Hepatocyte (in vitro differentiated cells): ENCODE measurements around the gene NOX4. TPM values are rescaled to one million over a fixed set of nuclear protein-coding genes. Genes with fewer than 3 reads are reported as not detected.

Experiments
- DNase-seq: peaks from one replicate; pipeline ENCODE4 v3.0.0-alpha.2; 2016; ENCODE audit warnings: low spot score
- H2AFZ ChIP-seq: fragments of 200-600 bp; sonication (generic); 2 replicates; pipeline ENCODE4 v1.6.0; 2016; ENCODE audit warnings: antibody characterized with exemption, mild to moderate bottlenecking
- H3K27ac ChIP-seq: fragments of 200-600 bp; sonication (generic); 2 replicates; pipeline ENCODE4 v1.5.1; 2016; ENCODE audit warnings: mild to moderate bottlenecking
- H3K27me3 ChIP-seq: fragments of 200-600 bp; sonication (generic); 2 replicates; pipeline ENCODE4 v1.6.1; 2016
- H3K36me3 ChIP-seq: fragments of 200-600 bp; sonication (generic); replicated peaks from 2 replicates; pipeline ENCODE4 v1.5.1; 2016; ENCODE audit warnings: low read depth; ENCODE audit not compliant: insufficient read depth
- H3K4me1 ChIP-seq: fragments of 200-600 bp; sonication (generic); 2 replicates; pipeline ENCODE4 v1.5.1; 2016; ENCODE audit warnings: mild to moderate bottlenecking, moderate library complexity; ENCODE audit not compliant: insufficient read depth
- H3K4me2 ChIP-seq: fragments of 200-600 bp; sonication (generic); 2 replicates; pipeline ENCODE4 v1.6.0; 2016
- H3K4me3 ChIP-seq: fragments of 200-600 bp; sonication (generic); 2 replicates; pipeline ENCODE4 v1.5.1; 2016; ENCODE audit warnings: mild to moderate bottlenecking
- H3K79me2 ChIP-seq: fragments of 200-600 bp; sonication (generic); 2 replicates; pipeline ENCODE4 v1.6.0; 2017; ENCODE audit warnings: mild to moderate bottlenecking
- H3K9me2 ChIP-seq: fragments of 200-600 bp; sonication (generic); replicated peaks from 2 replicates; pipeline ENCODE4 v1.6.0; 2017; ENCODE audit warnings: mild to moderate bottlenecking; ENCODE audit not compliant: insufficient read depth
- H3K9me3 ChIP-seq: fragments of 200-600 bp; sonication (generic); 2 replicates; pipeline ENCODE4 v1.5.1; 2016; ENCODE audit warnings: low read depth, mild to moderate bottlenecking
- H4K20me1 ChIP-seq: fragments of 200-600 bp; sonication (generic); 2 replicates; pipeline ENCODE4 v1.6.0; 2016; ENCODE audit warnings: mild to moderate bottlenecking; ENCODE audit not compliant: insufficient read depth, poor library complexity, severe bottlenecking
- CTCF ChIP-seq: fragments of 200-600 bp; sonication (generic); IDR thresholded peaks from 2 replicates; pipeline ENCODE4 v1.5.1; 2016; ENCODE audit warnings: antibody characterized with exemption, mild to moderate bottlenecking; ENCODE audit not compliant: poor library complexity
- EZH2 ChIP-seq: fragments of 200-600 bp; sonication (generic); IDR thresholded peaks from 2 replicates; pipeline ENCODE4 v1.6.1; 2016; ENCODE audit warnings: antibody characterized with exemption, mild to moderate bottlenecking, borderline replicate concordance
- EZH2phosphoT487 ChIP-seq: fragments of 200-600 bp; sonication (generic); IDR thresholded peaks from one replicate; pipeline ENCODE4 v1.6.1; 2018; ENCODE audit warnings: antibody characterized with exemption, mild to moderate bottlenecking, low read depth, moderate library complexity; ENCODE audit not compliant: unreplicated experiment, severe bottlenecking
- WGBS: methylation state at CpG from one replicate; pipeline ENCODE4 v1.1.6; 2016; ENCODE audit warnings: low lambda C conversion rate; ENCODE audit errors: missing lambda C conversion rate; 5-methylcytosine and 5-hydroxymethylcytosine counted together
- polyA plus RNA-seq: library from polyadenylated mRNA; unstranded; fragments of >200 nt; fragmentation: Nextera tagmentation; extraction: Ambion mirVana; gene quantifications from 2 replicates; pipeline ENCODE4 v1.2.1, GENCODE V29; 2016
- total RNA-seq: library from RNA; depleted of rRNA; stranded (reverse); fragments of >200 nt; gene quantifications from 2 replicates; pipeline ENCODE4 v1.2.3, GENCODE V29; 2014

NOX4 gene
- total and polyA plus RNA-seq, 2 experiments from 2014 or later: 9.4 to 20.7 TPM

DNA sequence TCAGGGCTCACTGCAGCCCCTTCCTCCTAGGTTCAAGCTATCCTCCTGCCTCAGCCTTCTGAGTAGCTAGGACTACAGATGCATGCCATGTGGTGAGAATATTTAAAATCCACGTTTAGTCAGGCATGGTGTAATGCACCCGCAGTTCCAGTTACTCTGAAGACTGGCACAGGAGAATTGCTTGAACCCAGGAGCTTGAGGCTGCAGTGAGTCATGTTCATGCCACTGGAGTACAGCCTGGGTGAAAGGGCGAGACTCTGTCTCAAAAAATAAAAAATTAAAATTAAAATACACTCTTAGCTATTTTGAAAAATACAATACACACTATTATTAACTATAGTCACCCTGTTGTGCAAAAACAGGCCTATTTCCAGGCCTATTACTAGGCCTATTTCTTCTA, 38.4 kb downstream of the NOX4 start:
- no peaks in the 10 kb centered on the region for H3K9me3 ChIP-seq
- no peaks in the 10 kb centered on the region for H3K4me1 ChIP-seq
- H3K4me2 ChIP-seq: no peak overlapping the region
- H3K9me2 ChIP-seq: no peaks in the 10 kb centered on the region
- H4K20me1 ChIP-seq: no peaks in the 10 kb centered on the region
- no peaks in the 10 kb centered on the region for H3K79me2 ChIP-seq
- TF ChIP-seq EZH2phosphoT487 (no peak), CTCF (no peak), EZH2 (no peak)
- DNase-seq: no peak
- no peaks in the 10 kb centered on the region for H3K27me3 ChIP-seq
- no peaks in the 10 kb centered on the region for H3K36me3 ChIP-seq
- H3K4me3 ChIP-seq: no peak overlapping the region
- H2AFZ ChIP-seq: no peak overlapping the region
- WGBS: 79% methylated on average over 3 of the region's 3 CpGs
- no peak overlapping the region for H3K27ac ChIP-seq

GRCh38 chr11:89447845-89448244, 43.3 kb downstream of the NOX4 start:
- Histone ChIP-seq H3K4me2 (no peak overlapping the region), H3K36me3 (no peaks in the 10 kb centered on the region), H3K27ac (no peak overlapping the region), H2AFZ (no peak overlapping the region), H3K4me1 (no peaks in the 10 kb centered on the region), H3K4me3 (no peak overlapping the region), H4K20me1 (no peaks in the 10 kb centered on the region), H3K79me2 (no peaks in the 10 kb centered on the region), H3K9me3 (no peaks in the 10 kb centered on the region), H3K27me3 (no peaks in the 10 kb centered on the region), H3K9me2 (no peaks in the 10 kb centered on the region)
- DNase-seq: no peak
- TF ChIP-seq CTCF: no peak
- no peak for TF ChIP-seq EZH2phosphoT487
- TF ChIP-seq EZH2: no peak

DNA sequence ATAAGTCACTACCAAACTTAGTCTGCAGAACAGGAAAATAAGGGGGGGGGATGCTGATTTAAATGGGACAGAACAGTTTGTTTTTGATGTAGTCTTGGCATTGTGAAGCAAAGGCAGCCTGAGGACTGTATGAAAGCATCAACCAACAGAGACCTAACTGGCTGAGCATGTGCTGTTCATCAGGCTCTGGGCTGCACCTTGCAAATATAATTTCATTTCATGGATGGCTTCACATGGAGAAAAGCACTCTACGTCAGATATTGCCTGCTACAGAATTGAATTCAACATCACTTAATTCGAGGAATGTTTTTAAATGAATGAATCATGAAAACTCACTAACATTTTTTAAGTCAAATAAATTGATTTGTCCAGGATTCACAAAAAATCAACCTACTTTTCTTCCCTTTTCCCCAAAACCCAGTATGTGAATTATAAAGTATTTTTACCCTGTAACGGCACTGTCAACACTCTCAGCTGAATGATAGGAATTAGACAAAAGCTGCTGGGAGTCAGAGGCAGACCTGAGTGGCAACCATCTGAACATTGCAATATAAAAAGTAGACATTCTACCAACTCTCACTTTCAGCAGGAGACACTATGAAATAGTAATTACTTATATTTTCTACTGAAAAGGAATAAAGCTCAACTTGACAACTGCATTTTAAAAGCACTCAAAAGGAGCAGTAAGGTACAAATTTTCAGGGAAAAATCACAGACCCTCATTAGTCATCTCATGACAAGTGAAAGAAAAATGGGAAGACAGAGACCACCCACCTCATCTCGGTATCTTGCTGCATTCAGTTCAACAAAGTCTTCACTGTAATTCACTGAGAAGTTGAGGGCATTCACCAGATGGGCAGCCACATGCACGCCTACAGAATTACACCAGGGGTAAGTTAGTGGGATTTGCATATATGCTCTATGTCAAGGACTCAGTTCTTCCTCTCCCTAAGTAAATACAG, 47.5 kb downstream of the NOX4 start:
- Histone ChIP-seq H2AFZ (no peak overlapping the region), H3K4me3 (no peak overlapping the region), H3K4me1 (no peaks in the 10 kb centered on the region), H3K4me2 (no peak overlapping the region), H3K36me3 (no peaks in the 10 kb centered on the region), H3K27ac (no peak overlapping the region), H3K27me3 (no peaks in the 10 kb centered on the region), H3K79me2 (no peaks in the 10 kb centered on the region), H3K9me2 (no peaks in the 10 kb centered on the region), H4K20me1 (no peaks in the 10 kb centered on the region), H3K9me3 (no peaks in the 10 kb centered on the region)
- DNase-seq: no peak
- WGBS: 79% methylated on average over 5 of the region's 5 CpGs
- TF ChIP-seq EZH2phosphoT487: no peak
- no peak for TF ChIP-seq CTCF
- TF ChIP-seq EZH2: no peak
